HG03442 (cell line): Measurements from ENCODE around the gene ASGR1.

Experiments used
- ATAC-seq: cut with Tn5 transposase; IDR thresholded peaks from one replicate; pipeline ENCODE4 v1.9.1; 2021; ENCODE audit warnings: mild to moderate bottlenecking, moderate library complexity; ENCODE audit not compliant: unreplicated experiment

The ASGR1 gene

DNA sequence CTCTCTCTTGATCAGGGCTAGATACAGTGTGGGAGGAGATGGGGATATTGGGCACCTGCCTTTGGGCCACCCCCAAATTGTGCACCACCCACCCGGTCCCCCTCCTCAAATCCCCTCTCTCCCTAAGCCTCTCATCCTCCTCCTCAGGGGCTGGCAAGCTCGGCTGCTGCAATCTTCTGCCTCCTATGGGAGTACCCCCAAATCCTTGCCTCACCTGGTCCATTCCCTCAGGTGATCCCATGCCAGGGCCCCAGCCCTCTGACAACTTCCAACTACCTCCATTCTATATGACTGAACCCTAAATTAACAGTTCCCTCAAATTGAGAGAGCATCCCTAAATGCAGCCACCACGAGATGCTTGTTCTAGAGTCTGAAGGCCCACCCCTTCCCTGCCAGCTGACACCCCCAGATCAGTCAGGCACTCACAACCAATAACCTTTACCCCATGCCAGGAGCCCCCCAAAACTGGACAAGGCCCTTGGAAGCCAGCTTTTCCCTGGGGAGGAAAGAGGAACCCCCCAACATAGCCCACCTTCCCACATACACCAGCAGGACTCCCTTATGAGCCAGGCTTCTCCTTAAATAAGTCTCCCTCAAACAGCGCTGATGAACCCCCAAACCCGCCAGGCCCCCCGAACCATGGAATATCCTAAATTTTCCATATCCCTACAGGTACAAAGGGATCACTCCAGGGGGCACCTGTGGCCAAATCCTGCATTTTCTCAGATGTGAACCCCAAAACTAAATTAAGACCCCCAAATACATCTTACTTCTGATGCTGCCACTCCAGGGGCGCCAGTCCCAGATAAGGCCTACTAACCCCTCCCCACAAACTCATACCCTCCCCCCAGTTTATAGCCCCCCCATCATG, 37.3 kb upstream of the ASGR1 start:
- no peak for ATAC-seq

DNA sequence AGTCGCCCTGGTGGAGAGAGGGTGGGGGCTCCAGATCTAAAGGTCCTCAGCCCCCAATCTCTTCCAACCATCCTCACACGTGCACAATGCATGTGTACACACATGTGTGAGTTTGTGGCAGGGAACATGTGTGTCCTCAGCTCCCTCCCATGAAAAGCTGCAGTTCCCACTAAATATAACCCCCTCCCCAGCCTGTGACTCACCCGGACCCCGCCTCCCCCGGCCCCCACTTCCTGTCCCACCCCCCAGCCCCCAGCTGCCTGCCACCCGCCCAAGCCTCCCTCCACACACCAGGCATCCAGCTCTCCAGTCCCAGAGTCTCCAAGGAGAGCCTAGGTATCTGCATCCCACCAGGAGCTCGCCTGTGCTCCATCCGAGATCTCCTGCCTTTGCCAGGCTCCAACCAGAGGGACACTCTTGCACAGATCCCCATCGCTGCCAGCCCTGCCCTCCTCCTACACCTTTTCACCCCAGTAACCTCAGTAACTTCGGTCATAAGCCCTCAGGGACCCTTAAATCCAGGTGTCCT, 36.5 kb upstream of the ASGR1 start:
- ATAC-seq, result no peak

DNA sequence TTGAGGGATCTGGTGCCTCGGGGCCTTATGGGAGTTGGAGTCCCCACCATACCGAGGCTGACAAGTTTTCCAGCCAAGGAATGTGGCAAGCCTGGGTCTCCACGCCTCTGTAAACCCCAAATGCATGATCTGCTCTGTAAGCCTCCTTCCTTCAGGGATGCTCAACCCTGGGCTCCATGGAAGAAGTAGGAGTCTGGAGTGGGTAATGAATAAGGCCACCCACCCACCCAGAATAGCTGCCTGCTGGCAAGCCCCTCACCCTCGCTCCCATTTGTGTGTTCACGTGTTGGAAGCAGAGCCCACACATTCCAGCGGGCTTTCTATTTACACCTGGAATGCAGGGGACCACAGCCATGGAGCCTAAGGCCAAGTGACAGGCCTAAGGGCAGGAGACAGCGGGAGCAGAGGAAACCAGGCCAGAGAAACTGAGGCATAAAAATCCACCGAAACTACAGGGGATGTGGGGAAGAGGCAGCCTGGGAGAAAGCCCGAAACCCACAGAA, 36.0 kb upstream of the ASGR1 start:
- ATAC-seq, result no peak

DNA sequence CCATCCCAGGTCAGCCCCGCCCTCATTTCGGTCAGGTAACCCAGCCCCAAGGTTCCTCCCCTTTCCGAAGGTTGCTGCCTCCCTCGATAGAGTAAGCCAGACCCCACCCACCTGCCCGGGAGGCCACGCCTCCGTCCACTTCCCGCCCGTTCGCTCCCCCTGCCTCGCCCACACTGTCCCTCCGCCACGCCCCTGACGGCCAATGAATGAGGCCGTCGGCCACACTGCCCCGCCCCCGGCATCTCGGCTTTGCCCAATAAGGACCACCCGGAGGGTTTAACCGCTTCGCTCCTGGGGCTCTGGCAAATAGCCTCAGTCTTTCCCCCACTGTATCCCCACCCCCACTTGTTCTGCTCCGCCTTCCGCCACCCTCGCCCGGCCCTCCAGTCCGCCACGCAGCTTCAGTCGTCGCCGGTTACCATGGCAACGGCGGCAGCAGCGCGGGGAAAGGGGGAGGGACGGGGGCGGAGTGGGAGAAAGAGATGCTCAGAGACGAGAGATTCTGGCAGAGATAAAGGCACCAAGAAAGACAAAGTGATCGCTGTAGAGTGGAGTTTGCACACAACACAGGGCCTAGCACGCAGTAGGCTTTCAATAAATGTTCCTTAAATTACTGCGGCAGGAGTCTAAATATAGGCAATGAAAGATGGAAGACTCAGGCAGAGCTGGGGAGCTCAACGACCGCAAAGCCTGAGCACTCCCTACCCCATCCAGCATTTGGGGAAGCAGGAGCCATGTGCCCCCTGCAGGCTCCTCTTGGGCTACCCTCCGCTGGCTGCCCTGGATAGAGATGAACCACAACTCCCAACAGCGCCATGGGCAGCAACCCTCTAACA, 35.3 kb upstream of the ASGR1 start:
- peak; percentile 70 for ATAC-seq

DNA sequence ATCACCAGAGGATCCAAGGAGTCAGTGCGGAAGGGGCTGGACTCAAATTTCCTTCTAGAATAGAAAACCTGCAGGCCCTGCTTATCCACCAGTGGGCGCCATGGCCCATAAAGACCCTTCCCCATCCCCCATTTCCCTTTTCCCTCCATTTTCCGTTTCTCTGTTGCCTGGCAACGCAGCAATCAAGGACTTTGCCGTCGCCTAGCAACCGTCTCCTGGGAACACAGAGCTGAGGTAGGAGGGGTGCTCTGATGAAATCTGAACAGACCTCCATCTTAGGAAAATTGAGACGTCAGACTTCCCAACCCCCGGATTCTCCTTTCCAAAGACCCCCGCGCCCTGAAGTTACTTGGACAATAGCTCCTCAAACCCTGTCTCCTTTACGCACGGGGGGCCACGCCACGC, 34.7 kb upstream of the ASGR1 start:
- ATAC-seq, result no peak

DNA sequence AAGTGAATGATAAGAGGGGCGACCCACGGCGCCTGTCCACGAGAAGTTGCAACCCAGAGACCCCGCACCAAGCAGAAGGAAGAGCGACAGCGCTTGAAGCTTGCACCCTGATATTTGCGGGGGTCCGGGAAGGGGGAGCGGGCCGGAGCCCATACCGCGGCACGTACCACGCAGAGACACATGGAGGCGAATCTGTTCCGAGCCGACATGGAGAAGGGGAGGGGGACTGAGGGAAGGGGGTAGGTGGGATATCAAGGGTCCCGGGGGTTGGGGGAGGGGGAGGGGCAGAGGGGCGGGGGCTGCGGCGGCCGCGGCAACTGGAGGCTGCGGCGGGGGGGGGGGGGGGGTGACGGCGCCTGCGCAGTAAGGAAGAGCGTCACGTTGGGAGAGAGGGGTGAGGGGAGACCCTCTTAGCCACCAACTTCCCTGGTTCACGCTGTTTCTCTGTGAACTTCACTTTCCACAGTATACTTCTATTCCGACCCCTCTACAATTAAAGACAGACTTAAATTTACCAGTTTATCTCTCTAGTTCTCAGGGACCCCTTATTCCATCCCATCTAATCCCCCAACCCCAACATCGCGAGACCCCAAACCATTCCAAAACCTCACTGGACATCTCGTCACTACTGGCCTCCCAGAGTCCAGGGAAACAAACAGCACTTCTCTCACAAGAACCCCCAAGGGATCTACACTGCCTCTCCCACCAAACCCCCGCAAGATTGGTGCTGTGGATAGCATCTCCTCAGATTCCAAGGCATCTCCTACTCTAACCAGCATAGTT, 32.5 kb upstream of the ASGR1 start:
- no peak for ATAC-seq

DNA sequence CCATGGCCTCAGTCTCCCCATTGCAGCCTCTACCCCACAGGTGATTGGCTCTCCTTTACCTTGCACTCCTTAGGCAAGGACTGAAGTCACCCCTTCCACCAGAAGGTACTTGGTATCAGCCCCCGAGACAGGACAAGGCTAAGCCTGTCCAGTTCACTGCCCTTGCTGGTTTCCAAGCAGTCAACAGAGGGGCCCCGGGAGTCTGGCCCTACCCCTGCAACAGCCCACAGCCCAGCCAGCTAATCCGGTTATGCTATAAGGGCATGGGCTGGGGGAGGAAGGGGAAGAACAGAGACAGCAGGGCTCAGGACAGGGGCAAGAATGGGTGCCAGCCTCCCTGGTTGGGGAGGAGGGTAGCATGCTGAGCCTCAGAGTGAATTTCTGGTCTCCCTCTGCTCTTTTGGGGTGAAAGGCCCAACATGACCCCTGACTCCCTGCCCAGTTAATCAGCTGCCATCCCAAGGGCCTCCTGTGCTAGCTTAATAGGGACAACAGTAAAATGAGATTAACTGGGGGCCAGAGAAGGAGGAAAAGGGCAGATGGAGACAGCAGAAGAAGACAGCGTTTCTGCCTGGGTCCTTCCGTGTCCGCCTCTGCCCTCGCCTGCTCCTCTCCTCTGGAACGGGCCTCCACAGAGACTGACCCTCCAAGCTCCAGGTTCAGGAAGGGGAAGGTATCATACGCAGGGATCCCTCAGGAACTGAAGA, 29.7 kb upstream of the ASGR1 start:
- ATAC-seq, result no peak

DNA sequence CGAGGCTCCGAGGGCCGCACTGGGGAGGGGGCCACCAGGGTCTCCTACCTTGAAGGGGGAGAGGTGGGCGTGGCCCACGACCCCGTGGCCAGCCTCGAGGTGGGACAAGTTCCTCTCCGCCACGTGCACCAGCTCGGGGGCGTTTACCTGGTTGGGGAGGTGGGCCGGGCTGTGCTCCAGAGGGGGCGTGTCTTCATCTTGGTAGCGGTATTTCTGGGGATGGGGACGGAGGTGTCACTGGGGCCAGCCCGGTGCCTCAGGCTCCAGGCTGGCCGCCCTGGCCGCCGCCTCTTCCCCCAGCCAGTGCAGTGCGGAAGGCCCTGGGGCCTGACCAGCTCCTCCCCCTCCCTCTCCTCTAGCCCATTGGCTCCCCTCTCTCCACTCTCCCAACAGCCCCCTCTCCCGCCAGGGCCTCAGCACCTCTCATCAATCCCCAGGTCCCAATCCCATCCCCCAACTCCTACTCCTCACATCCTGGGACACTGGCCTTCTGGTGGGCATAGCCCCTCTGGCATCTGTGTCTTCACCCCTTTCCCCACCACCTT, 28.9 kb upstream of the ASGR1 start:
- ATAC-seq, result no peak

DNA sequence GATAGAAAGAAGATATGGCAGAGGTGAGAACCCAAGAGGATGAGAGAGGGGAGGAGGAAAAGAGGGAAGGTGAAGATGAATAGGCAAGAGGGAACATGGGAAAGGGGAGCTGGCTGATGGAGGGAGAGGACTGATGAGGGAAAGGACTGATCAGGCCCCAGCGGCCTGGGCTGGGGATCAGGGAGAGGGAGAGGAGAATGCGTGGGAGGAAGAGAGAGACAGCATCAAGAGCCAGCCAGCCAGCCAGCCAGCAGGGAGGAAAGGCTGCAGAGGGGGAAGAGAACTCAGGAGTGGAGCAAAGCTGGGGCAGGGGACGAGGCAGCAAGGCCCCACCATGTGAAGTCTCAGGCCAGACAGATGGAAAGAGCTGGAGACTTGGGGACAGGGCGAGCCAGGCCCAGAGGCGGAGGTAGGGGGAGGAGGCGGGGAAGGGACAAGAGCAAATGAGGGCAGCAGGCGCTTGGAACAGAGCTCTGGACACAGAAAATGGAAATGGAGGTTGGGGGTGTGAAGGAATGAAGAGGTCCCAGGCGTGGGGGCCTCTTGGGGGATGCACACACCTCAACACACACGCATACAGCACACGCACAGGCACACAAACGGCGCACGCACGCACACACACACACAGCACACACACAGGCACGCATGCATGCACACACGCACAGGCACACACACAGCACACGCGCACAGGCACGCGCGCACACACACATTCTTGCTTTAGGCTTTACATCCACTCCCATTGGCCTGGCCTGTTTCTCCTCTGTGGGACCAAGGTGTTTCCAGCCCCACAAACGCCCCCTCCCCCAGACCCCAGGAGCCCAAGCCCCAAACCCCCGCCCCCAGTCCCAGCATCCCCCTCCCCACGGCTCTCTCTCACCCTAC, 28.2 kb upstream of the ASGR1 start:
- no peak for ATAC-seq

DNA sequence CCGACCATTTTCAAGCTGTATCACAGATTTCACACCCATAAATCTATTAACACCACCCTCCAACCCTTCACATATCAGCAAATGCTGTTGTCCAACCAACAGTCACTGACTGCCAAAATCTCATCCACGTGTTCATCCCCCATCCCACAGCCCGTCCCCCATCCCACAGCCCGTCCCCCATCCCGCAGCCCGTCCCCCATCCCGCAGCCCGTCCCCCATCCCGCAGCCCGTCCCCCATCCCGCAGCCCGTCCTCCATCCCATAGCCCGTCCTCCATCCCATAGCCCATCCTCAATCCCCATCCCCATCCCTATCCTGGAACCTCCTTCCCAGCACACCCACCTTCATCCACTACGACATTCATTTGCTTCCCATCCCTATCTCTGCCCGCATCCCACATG, 26.4 kb upstream of the ASGR1 start:
- no peak for ATAC-seq

DNA sequence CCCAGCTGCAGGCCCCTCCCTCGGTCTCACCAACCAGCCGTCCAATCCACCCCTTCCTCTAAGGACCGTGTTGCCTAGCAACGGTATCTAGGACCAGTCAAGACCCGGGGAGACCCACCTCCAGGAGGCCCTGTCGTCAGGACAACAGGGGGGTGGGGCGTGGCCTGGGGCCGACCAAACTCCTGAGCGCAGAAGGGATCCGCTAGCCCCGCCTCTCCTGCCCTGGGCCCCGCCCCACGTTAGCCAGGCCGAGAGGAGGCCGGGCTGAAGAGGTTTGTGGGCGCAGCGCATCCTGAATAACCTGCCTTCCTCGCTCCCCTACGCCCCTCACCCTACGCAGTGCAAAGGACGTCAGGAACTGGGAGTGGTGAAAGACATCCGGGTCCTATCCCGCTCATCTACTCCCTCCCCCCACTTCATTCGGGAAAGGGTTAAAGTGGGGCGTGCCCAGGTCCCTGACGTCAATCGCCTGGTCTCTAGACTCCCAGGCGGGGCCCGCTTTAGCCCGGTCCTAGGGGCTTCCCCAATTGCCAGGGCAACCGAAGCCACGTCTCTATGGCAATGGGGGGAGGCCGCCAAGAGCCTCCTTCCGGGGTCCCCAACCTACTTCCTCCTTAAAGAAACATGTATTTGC, 25.8 kb upstream of the ASGR1 start:
- peak; percentile 80 for ATAC-seq

DNA sequence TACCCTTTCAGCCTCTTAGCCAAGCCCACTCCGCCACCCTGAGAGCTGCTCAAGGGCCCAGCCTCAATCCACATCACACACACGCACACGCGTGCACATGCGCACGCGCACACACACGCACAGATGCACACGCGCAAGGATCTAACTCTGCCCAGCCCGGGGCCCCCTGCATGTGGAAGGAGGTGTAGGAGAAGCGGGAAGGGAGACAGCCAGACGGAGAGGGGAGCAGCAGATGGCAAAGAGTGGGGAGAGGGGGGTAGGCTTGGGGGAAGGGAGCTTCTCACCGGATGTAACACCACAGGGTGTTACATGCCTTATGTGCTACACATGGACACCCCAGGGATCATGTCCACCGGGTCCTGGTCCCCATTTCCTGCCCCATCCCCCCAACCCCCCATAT, 25.2 kb upstream of the ASGR1 start:
- ATAC-seq, result no peak

DNA sequence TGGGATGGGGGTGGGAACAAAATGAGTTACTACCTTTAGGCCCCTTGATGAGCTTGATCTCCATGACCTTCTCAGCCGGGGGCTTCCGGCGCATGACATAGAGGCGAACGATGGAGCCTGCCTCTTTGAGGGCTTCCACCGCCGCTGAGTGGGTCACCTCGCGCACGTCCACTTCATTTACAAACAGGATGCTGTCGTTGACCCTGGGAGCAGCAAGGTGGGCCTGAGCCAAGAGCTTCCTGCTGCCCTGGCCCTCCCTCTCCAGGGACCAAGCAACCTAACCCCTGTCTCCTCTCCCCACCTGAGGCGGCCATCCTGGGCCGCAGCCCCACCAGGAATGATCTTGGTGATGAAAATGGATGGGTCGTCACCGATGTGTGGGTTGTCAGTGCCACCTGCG, 24.2 kb upstream of the ASGR1 start:
- ATAC-seq, result no peak

DNA sequence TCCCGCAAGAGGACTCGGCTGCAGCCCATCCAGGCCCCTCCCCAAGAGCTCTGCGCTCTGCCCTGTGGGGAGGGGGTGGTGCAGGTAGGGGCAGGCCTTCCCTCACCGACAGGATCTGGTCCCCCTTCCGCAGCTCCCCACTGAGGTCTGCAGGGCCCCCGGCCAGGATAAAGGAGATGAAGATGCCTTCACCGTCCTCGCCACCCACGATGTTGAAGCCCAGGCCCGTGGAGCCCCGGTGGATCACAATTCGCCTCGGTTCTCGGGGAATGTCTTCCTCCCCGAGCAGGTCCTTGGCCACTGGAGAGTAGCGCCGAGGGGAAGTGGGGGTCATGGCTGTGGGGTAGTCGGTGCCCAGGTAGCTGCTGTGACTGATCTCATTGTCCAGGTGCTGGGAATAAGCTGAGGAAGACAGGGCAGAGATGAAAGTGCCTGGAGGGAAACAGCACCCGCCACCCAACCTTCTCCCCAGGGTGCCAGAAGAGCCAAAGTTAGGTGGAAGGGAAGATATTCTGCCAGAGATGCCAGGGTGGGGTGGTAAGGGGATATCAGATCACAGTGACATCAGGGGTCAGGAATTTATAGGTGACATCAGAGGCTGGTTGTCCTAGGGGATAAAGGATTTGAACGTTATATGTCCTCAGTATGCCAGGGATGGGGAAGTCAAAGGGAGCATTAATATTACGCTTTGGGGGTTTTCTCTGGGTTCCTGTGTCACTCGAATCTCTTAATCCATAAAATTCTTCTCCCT, 17.7 kb upstream of the ASGR1 start:
- no peak for ATAC-seq

DNA sequence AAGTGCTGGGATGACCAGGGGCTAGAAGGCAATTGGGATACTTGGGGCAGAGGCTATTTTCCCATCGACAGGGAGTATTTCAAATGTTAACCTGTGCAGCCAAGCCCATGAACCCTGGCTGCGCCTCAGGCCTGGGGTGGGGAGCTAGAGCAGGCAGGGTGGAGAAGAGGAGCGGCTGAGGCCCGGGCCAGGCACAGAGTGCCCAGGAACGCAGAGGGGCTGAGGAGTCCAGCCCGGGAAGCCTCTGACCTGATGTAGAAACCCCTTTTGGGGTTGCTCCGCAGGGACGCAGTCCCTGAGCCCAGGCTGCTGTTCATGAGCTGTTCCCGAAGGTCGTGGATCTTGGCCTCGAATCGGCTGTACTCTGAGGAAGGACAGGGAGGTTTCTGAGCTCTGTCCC, 16.8 kb upstream of the ASGR1 start:
- no peak for ATAC-seq

DNA sequence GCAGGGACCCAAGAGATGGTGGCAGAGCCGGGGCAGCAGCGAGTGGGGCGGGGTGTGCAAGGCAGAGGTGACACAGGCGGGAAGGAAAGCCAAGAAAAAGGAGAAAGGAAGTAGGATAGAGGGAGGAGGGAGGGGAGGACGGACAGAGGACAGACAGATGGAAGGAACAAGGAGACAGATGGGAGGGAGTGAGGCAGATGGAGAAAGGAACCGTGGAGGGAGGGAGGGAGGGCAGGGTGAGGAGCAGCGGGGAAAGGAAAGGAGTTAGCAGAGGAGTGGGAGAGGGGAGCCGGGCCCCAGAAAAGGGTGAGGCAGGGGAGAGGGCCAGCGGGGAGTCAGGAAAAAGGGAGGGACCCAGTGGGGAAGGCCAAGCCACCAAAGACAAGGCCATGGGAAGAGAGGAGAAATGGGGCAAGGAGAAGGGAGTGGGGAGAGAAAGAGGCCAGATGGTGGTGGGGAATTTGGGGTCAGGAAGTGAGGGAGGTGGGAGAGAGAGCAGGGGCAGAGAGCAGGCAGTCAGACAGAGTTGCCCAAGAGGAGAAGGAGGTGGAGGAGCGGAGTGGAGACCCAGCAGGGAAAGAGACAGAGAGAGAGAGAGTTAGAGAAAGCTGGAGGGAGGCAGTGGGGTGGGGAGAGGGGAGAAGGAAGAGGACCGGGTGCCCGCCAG, 13.2 kb upstream of the ASGR1 start:
- no peak for ATAC-seq

DNA sequence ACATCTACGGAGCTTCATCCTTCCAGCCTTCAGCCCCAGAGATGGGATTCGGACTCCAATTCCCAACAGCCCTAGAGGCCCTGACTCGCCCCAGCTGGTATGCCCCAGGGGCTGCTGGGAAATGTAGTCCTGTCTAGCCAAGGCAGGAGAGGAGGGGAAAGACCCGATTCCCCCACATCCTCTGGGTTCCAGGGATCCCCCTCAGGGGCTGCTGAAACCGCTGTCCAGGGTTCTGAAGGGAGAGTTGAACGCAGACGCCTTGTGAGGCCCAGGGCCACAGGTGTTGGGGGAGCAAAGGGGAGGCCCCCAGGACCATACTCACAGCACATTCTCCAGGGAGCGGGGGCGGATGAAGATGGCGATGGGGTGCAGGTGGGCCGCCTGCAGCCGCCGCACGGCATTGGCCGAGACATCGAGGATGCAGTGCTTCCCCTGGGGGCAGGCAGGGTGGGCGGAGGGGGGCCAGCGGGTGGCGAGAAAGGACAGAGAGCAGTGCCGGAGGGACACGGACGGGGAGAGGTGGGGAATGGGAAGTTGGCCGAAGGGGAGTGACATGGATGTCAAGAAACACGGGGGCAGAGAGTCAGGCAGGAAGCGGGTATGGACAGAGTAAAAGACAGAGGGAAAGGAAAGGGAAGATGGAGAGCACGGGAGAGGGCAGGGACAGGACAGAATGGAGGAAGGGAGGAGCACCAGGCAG, 12.6 kb upstream of the ASGR1 start:
- no peak for ATAC-seq
